GM23338 (cell line): ENCODE measurements around the gene APBA2. TPM values are rescaled to one million over a fixed set of nuclear protein-coding genes. Genes with fewer than 3 reads are reported as not detected.

Experiments used
- EZH2phosphoT487 ChIP-seq: fragments of 200-600 bp; sonication (generic); IDR thresholded peaks from one replicate; pipeline ENCODE4 v1.8.1; 2018; ENCODE audit warnings: antibody characterized with exemption; ENCODE audit not compliant: unreplicated experiment
- ZNF331 ChIP-seq: fragments of 250-450 bp; sonication (Bioruptor Pico); IDR thresholded peaks from 2 replicates; pipeline ENCODE4 v1.5.0; 2020; ENCODE audit warnings: low read depth, mild to moderate bottlenecking, moderate library complexity
- polyA plus RNA-seq: library from polyadenylated mRNA; unstranded; fragments of >200 nt; fragmentation: Nextera tagmentation; extraction: Ambion mirVana; gene quantifications from 2 replicates; pipeline ENCODE4 v1.2.1, GENCODE V29; 2016
- total RNA-seq: library from RNA; depleted of rRNA; stranded (reverse); fragments of >200 nt; shearing (Covaris generic); gene quantifications from 2 replicates; pipeline ENCODE4 v1.2.3, GENCODE V29; 2014
- TF ChIP-seq, protein P1 (sequence below): fragments of 250-450 bp; sonication (Bioruptor Pico); IDR thresholded peaks from 2 replicates; pipeline ENCODE4 v1.5.0; 2020; ENCODE audit warnings: mild to moderate bottlenecking, moderate library complexity
- TF ChIP-seq, protein P2 (sequence below): IDR thresholded peaks from 2 replicates; pipeline ENCODE4 v1.6.1; 2016; ENCODE audit warnings: antibody characterized with exemption
- TF ChIP-seq, protein P3 (sequence below): IDR thresholded peaks from one replicate; pipeline ENCODE4 v1.6.1; 2018; ENCODE audit warnings: antibody characterized with exemption; ENCODE audit not compliant: unreplicated experiment

Gene APBA2
- total and polyA plus RNA-seq, 2 experiments from 2014 or later, result 5.9 to 24.7 TPM

DNA sequence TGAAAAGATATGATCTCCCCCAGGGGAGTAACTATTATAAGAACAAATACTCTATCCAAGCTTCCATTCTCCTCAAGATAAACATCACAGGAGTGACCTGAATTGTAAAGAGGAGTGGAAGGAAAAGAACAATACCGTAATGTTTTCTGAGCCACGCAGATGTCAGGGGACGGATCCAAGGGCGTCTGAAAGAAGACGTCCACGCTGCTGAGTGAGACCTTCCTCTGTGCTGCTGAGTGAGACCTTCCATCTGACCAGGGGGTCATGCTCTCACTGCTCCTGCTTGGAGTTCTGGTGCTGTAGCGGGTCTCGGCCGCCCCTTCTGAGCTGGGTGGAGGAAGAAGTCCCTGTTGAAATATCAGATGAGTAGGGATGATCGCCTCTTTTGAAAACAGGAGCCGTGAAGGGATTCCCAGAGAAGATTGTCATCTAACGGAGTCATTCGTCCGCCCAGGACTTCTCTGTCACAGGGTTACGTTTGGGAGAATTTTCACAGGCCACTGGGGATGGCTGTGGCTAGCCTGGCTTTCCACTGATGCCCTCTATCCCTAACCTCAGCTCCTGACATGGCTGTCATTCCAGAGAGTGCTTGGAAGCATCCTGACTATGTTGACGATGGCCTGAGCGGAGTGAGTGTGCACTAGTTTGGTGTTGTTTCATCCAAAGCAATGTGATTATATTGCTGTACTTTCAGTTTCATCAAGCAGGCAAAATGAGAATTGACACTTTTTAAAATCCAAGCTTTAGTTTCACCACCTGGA, 184.9 kb downstream of the APBA2 start (continued):
- TF ChIP-seq, protein P1, sequence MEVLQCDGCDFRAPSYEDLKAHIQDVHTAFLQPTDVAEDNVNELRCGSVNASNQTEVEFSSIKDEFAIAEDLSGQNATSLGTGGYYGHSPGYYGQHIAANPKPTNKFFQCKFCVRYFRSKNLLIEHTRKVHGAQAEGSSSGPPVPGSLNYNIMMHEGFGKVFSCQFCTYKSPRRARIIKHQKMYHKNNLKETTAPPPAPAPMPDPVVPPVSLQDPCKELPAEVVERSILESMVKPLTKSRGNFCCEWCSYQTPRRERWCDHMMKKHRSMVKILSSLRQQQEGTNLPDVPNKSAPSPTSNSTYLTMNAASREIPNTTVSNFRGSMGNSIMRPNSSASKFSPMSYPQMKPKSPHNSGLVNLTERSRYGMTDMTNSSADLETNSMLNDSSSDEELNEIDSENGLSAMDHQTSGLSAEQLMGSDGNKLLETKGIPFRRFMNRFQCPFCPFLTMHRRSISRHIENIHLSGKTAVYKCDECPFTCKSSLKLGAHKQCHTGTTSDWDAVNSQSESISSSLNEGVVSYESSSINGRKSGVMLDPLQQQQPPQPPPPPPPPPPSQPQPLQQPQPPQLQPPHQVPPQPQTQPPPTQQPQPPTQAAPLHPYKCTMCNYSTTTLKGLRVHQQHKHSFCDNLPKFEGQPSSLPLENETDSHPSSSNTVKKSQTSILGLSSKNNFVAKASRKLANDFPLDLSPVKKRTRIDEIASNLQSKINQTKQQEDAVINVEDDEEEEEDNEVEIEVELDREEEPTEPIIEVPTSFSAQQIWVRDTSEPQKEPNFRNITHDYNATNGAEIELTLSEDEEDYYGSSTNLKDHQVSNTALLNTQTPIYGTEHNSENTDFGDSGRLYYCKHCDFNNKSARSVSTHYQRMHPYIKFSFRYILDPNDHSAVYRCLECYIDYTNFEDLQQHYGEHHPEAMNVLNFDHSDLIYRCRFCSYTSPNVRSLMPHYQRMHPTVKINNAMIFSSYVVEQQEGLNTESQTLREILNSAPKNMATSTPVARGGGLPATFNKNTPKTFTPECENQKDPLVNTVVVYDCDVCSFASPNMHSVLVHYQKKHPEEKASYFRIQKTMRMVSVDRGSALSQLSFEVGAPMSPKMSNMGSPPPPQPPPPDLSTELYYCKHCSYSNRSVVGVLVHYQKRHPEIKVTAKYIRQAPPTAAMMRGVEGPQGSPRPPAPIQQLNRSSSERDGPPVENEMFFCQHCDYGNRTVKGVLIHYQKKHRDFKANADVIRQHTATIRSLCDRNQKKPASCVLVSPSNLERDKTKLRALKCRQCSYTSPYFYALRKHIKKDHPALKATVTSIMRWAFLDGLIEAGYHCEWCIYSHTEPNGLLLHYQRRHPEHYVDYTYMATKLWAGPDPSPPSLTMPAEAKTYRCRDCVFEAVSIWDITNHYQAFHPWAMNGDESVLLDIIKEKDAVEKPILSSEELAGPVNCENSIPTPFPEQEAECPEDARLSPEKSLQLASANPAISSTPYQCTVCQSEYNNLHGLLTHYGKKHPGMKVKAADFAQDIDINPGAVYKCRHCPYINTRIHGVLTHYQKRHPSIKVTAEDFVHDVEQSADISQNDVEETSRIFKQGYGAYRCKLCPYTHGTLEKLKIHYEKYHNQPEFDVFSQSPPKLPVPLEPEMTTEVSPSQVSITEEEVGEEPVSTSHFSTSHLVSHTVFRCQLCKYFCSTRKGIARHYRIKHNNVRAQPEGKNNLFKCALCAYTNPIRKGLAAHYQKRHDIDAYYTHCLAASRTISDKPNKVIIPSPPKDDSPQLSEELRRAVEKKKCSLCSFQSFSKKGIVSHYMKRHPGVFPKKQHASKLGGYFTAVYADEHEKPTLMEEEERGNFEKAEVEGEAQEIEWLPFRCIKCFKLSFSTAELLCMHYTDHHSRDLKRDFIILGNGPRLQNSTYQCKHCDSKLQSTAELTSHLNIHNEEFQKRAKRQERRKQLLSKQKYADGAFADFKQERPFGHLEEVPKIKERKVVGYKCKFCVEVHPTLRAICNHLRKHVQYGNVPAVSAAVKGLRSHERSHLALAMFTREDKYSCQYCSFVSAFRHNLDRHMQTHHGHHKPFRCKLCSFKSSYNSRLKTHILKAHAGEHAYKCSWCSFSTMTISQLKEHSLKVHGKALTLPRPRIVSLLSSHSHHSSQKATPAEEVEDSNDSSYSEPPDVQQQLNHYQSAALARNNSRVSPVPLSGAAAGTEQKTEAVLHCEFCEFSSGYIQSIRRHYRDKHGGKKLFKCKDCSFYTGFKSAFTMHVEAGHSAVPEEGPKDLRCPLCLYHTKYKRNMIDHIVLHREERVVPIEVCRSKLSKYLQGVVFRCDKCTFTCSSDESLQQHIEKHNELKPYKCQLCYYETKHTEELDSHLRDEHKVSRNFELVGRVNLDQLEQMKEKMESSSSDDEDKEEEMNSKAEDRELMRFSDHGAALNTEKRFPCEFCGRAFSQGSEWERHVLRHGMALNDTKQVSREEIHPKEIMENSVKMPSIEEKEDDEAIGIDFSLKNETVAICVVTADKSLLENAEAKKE, result no peak
- TF ChIP-seq, protein P2, sequence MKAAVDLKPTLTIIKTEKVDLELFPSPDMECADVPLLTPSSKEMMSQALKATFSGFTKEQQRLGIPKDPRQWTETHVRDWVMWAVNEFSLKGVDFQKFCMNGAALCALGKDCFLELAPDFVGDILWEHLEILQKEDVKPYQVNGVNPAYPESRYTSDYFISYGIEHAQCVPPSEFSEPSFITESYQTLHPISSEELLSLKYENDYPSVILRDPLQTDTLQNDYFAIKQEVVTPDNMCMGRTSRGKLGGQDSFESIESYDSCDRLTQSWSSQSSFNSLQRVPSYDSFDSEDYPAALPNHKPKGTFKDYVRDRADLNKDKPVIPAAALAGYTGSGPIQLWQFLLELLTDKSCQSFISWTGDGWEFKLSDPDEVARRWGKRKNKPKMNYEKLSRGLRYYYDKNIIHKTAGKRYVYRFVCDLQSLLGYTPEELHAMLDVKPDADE, result no peak
- TF ChIP-seq EZH2phosphoT487 (no peak), ZNF331 (CRISPR knock-in tag) (no peak)
- TF ChIP-seq, protein P3, sequence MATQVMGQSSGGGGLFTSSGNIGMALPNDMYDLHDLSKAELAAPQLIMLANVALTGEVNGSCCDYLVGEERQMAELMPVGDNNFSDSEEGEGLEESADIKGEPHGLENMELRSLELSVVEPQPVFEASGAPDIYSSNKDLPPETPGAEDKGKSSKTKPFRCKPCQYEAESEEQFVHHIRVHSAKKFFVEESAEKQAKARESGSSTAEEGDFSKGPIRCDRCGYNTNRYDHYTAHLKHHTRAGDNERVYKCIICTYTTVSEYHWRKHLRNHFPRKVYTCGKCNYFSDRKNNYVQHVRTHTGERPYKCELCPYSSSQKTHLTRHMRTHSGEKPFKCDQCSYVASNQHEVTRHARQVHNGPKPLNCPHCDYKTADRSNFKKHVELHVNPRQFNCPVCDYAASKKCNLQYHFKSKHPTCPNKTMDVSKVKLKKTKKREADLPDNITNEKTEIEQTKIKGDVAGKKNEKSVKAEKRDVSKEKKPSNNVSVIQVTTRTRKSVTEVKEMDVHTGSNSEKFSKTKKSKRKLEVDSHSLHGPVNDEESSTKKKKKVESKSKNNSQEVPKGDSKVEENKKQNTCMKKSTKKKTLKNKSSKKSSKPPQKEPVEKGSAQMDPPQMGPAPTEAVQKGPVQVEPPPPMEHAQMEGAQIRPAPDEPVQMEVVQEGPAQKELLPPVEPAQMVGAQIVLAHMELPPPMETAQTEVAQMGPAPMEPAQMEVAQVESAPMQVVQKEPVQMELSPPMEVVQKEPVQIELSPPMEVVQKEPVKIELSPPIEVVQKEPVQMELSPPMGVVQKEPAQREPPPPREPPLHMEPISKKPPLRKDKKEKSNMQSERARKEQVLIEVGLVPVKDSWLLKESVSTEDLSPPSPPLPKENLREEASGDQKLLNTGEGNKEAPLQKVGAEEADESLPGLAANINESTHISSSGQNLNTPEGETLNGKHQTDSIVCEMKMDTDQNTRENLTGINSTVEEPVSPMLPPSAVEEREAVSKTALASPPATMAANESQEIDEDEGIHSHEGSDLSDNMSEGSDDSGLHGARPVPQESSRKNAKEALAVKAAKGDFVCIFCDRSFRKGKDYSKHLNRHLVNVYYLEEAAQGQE, result no peak
